Left lung (tissue), 10 donors: ENCODE data around the gene GAS2L1. TPM values are rescaled to one million over a fixed set of nuclear protein-coding genes. Genes with fewer than 3 reads are reported as not detected.

Experiments used
- ATAC-seq: fragments of 200-7000 bp; cut with Tn5 transposase; one replicate; pipeline ENCODE4 v1.9.1; 2020; ENCODE audit warnings: moderate library complexity
- DNase-seq, 4 donors: peaks; one replicate each; pipeline ENCODE4 v3.0.0-alpha.2; 2013 to 2020
- H3K27ac ChIP-seq, 2 donors: fragments of 200-600 bp; sonication (generic) in 1 of 2; one replicate each; pipeline versions ENCODE4 v1.5.0 to v1.8.0; 2020 to 2021
- H3K27me3 ChIP-seq, 2 donors: fragments of 200-600 bp; sonication (generic) in 1 of 2; one replicate each; pipeline versions ENCODE4 v1.5.0 to v1.8.0; 2020 to 2021
- H3K36me3 ChIP-seq, 2 donors: fragments of 200-600 bp; sonication (generic) in 1 of 2; one replicate each; pipeline versions ENCODE4 v1.5.0 to v1.8.0; 2020 to 2021
- H3K4me1 ChIP-seq, 2 donors: fragments of 200-600 bp; one replicate each; pipeline ENCODE4 v1.8.0; 2021
- H3K4me3 ChIP-seq, 2 donors: fragments of 200-600 bp; sonication (generic) in 1 of 2; one replicate each; pipeline versions ENCODE4 v1.5.0 to v1.8.0; 2020 to 2021; ENCODE audit warnings: mild to moderate bottlenecking in 1 of 2
- H3K9me3 ChIP-seq, 2 donors: fragments of 200-600 bp; sonication (generic) in 1 of 2; one replicate each; pipeline versions ENCODE4 v1.5.0 to v1.8.0; 2020 to 2021
- CTCF ChIP-seq, 2 donors: fragments of 200-600 bp; sonication (generic) in 1 of 2; IDR thresholded peaks; one replicate each; pipeline versions ENCODE4 v1.5.0 to v1.8.0; 2021; ENCODE audit warnings: antibody characterized with exemption in 2 of 2
- intact Hi-C, 2 donors: fragments of 100-400 bp; cut with DNase I; formaldehyde crosslinking; loops; one replicate each; pipeline versions ENCODE4 v1.11.2 to v1.14.2; 2022
- polyA plus RNA-seq, 6 donors: library from polyadenylated mRNA; unstranded; fragments of 120-200 nt; gene quantifications; one replicate each; pipeline ENCODE4 v1.2.1, GENCODE V29; 2013; ENCODE audit not compliant: insufficient read length in 6 of 6
- total RNA-seq, 2 donors: library from RNA; stranded (reverse); fragmentation: NEBNext Ultra II Directional; extraction: Animal tissue kit (Norgen Biotek cat#: 25700); gene quantifications; one replicate each; pipeline ENCODE4 v1.2.1, GENCODE V29; 2021
- donor health status: DM: no; HTN: yes; CAD: no.
- donor health status: DM: no; HTN: no; CAD: no.

The GAS2L1 gene
- total and polyA plus RNA-seq, 8 donors: 5.3 to 32.6 (median 9.1) TPM

GRCh38 chr22:29305836-29306174 is 645 bp upstream of the GAS2L1 start:
- Histone ChIP-seq H3K36me3 (peaks cover 0 to 14% of the 10 kb centered on the region in 2 donors), H3K27ac (peak overlapping the region; percentile 83 to 86), H3K4me1 (peaks cover 37 to 61% of the 10 kb centered on the region in 2 donors), H3K9me3 (no peaks in the 10 kb centered on the region), H3K4me3 (peak overlapping the region in 1 of 2 donors; percentile 74), H3K27me3 (peaks cover 0 to 29% of the 10 kb centered on the region in 2 donors)
- TF ChIP-seq CTCF (IDR thresholded peaks at IDR 0.05): no peak
- DNase-seq: no peak
- intact Hi-C loops: no loop called here
- ATAC-seq: no peak

DNA sequence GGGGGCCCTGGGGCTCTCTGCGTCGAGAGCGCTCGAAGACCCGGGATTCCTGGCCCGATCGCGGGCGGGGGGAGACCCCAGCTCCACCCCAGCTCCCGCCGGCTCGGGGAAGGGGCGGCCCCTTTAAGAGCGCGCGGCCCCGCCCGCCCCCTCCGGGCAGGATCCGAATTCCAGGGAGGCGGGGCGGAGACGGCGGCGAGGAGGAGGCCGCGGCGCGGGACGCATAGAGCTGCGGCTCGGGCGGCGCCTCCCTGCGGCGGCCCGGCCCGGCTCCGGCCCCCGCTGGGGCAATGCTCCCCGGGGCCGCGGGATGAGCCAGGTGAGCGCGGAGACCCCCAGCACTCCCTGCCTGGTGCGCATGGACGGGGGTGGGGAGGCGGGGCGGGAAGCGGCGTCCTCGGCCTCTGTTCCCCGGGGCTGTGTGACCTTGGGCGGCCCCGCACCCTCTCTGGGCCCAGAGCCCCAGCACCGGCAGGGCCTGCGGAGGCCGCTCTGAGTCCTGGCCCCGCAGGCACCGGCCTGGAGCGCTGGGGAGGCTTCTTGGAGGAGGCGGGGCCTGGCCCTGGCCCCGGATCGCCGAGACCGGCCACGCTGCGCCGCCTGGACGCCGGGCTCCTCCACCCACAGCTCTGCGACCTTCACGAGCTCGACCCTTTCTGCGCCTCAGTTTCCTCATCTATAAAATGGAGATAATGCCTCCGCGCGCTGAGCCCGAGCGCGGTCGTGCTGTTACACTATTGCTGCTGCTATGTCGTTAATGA is 565 bp downstream of the GAS2L1 start:
- Histone ChIP-seq H3K4me1 (peaks cover 46 to 73% of the 10 kb centered on the region in 2 donors), H3K36me3 (peaks cover 0 to 6% of the 10 kb centered on the region in 2 donors), H3K27me3 (peaks cover 0 to 32% of the 10 kb centered on the region in 2 donors), H3K27ac (peak overlapping the region; percentile 83 to 86), H3K4me3 (peak overlapping the region; percentile 74 to 92), H3K9me3 (no peaks in the 10 kb centered on the region)
- no peak for TF ChIP-seq CTCF (IDR thresholded peaks at IDR 0.05)
- intact Hi-C loops: no loop called here
- peak; percentile 74 to 93 (median 83) for DNase-seq
- peak; percentile 77 for ATAC-seq

GRCh38 chr22:29307596-29308147 is 1.2 kb downstream of the GAS2L1 start:
- Histone ChIP-seq H3K4me3 (peak overlapping the region; percentile 74 to 92), H3K36me3 (peaks cover 0 to 11% of the 10 kb centered on the region in 2 donors), H3K9me3 (no peaks in the 10 kb centered on the region), H3K27me3 (peaks cover 0 to 35% of the 10 kb centered on the region in 2 donors), H3K27ac (peak overlapping the region; percentile 83 to 86), H3K4me1 (peaks cover 45 to 73% of the 10 kb centered on the region in 2 donors)
- DNase-seq (no peak), ATAC-seq (no peak)
- no peak for TF ChIP-seq CTCF (IDR thresholded peaks at IDR 0.05)
- intact Hi-C loops: no loop called here

- H3K36me3 ChIP-seq: peaks cover 0 to 11% of the 10 kb centered on the region in 2 donors
- H3K27ac ChIP-seq: peak overlapping the region; percentile 83 to 86
- ATAC-seq (no peak), DNase-seq (peak in 1 of 4 donors; percentile 76)
- peak overlapping the region; percentile 74 to 92 for H3K4me3 ChIP-seq
- TF ChIP-seq CTCF (IDR thresholded peaks at IDR 0.05): no peak
- peaks cover 42 to 74% of the 10 kb centered on the region in 2 donors for H3K4me1 ChIP-seq
- H3K27me3 ChIP-seq: peaks cover 2 to 41% of the 10 kb centered on the region in 2 donors
- H3K9me3 ChIP-seq: no peaks in the 10 kb centered on the region
- intact Hi-C loops: no loop called here
Observed at GRCh38 chr22:29308148-29308790, 1.8 kb downstream of the GAS2L1 start.

DNA sequence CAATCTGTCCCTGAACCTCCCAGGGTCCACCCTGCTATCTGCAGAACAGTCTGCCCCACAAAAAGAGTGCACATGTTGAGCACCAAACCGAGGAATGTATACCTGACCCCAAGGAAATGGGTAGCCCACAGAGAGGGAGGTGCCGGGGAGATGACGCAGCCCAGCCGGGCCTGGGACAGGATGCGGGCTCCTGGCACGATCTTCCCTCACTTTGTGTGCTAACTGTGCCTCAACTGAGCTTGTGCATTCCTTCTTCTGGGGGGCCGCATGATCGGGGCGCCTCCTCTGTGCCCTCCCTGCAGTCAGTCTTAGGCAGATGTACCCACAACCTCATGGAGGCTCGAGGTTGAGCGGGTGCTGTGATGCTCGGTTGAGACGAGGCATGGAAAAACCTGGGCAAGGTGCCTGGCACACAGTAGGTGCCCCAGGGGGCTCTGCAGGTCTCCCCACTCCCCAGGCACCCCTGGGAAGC is 2.4 kb downstream of the GAS2L1 start:
- no peak for TF ChIP-seq CTCF (IDR thresholded peaks at IDR 0.05)
- ATAC-seq (no peak), DNase-seq (peak in 1 of 4 donors; percentile 75)
- Histone ChIP-seq H3K36me3 (peaks cover 0 to 11% of the 10 kb centered on the region in 2 donors), H3K4me1 (peaks cover 47 to 78% of the 10 kb centered on the region in 2 donors), H3K4me3 (peak overlapping the region in 1 of 2 donors; percentile 74), H3K27ac (peak overlapping the region; percentile 39 to 83), H3K9me3 (no peaks in the 10 kb centered on the region), H3K27me3 (peaks cover 7 to 47% of the 10 kb centered on the region in 2 donors)
- intact Hi-C loops: no loop called here
